ENCODE data around the gene ZNF132. TPM values are rescaled to one million over a fixed set of nuclear protein-coding genes. Genes with fewer than 3 reads are reported as not detected.

ZNF132 gene
- total and polyA plus RNA-seq, 9 of the 15 experiments (the other 6 are each of a cell fraction or from before 2014, with no cell fraction given): 0.03 to 0.42 (median 0.10) TPM; not detected in 5

DNA sequence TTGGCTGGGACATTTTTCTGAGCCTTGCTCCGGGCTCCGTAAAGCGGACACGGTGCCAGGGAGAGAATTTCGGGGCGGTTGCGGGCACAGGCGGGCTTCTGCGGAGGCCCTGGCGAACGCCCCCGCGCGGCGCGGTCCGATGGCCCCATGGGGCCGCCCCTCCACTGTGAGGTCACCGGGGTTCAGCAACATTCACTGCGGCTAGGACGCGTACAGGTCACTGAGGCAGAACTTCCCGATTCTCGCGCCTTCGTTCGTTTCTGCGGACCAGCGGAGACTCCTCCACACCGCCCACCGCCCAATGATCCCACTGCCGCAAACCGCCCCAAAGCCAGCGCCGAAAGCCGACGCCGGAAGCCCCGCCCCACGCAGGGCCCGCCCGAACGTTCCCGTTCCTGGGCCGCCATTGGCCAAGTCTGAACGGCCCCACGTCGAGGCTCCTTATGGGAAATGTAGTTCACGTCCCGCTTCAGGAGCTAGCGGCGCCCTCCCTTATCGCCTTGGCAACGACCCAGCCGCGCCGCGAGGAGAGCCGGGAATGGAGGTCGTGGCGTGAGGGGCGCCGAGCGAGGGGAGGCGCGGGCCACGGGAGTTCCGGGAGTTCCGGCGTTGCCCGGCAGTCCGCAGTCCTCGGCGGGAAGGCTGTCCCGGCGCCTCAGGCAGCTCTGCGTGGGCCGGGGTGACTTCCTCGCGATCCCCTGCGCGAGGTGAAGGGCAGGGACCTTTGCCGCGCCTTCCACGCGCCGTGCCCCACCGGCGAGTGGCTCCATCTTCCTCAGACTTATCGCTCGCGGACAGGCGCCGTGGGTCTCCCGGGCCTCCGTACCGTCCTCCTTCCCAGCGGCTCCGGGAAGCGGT, 31.6 kb downstream of the ZNF132 start, which contains the start of gene ZNF584 (continued):
- TF ChIP-seq ATF3 (IDR thresholded peaks at IDR 0.05): peak; percentile 53; the same call in 1 of the 2 replicates
- no peak for TF ChIP-seq ATF3 (CRISPR knock-in tag; conservative IDR thresholded peaks at IDR 0.05)
- peak; percentile 62; the same call in 1 of the 2 replicates for TF ChIP-seq PTBP1 (IDR thresholded peaks at IDR 0.05; ENCODE audit: low read depth, low read length)
- peak; percentile 97 for TF ChIP-seq CXXC5 (CRISPR knock-in tag; IDR thresholded peaks at IDR 0.05)
- TF ChIP-seq SOX6 (IDR thresholded peaks at IDR 0.05): 0 out of 2 replicates have a peak, but pooled peaks have one; percentile 9
- peak; percentile 97 for TF ChIP-seq SAFB (IDR thresholded peaks at IDR 0.05; ENCODE audit: borderline replicate concordance, low read depth, low read length)
- TF ChIP-seq FOXM1 (IDR thresholded peaks at IDR 0.05; ENCODE audit: low read depth): no peak
- TF ChIP-seq FOXM1 (CRISPR knock-in tag; IDR thresholded peaks at IDR 0.05; ENCODE audit: low read depth): peak; percentile 74; the same call in 1 of the 2 replicates
- no peak for TF ChIP-seq STAT5B (CRISPR knock-in tag; IDR thresholded peaks at IDR 0.05)
- TF ChIP-seq TCF15 (CRISPR knock-in tag; IDR thresholded peaks at IDR 0.05): no peak
- TF ChIP-seq CREBBP (IDR thresholded peaks at IDR 0.05; ENCODE audit: low read depth, low read length): no peak
- TF ChIP-seq TCFL5 (CRISPR knock-in tag; conservative IDR thresholded peaks at IDR 0.05): no peak
- TF ChIP-seq KLF16 (IDR thresholded peaks at IDR 0.05): peak; percentile 2; the same call in 1 of the 2 replicates
- TF ChIP-seq, protein P1, sequence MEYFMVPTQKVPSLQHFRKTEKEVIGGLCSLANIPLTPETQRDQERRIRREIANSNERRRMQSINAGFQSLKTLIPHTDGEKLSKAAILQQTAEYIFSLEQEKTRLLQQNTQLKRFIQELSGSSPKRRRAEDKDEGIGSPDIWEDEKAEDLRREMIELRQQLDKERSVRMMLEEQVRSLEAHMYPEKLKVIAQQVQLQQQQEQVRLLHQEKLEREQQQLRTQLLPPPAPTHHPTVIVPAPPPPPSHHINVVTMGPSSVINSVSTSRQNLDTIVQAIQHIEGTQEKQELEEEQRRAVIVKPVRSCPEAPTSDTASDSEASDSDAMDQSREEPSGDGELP (CRISPR knock-in tag; IDR thresholded peaks at IDR 0.05; ENCODE audit: borderline replicate concordance): peak; percentile 77; the same call in 1 of the 2 replicates
- TF ChIP-seq ZKSCAN8 (CRISPR knock-in tag; IDR thresholded peaks at IDR 0.05): no peak
- TF ChIP-seq CREM (IDR thresholded peaks at IDR 0.05; ENCODE audit: low read depth): peak; percentile 93
- peak; percentile 20; the same call in 1 of the 2 replicates for TF ChIP-seq DNMT1 (IDR thresholded peaks at IDR 0.05)
- no peak for TF ChIP-seq KLF13 (tag; IDR thresholded peaks at IDR 0.05; ENCODE audit: borderline replicate concordance, low read depth)
- TF ChIP-seq POLR2G (IDR thresholded peaks at IDR 0.05; ENCODE audit: low read depth, low read length): peak; percentile 93
- TF ChIP-seq, protein P2, sequence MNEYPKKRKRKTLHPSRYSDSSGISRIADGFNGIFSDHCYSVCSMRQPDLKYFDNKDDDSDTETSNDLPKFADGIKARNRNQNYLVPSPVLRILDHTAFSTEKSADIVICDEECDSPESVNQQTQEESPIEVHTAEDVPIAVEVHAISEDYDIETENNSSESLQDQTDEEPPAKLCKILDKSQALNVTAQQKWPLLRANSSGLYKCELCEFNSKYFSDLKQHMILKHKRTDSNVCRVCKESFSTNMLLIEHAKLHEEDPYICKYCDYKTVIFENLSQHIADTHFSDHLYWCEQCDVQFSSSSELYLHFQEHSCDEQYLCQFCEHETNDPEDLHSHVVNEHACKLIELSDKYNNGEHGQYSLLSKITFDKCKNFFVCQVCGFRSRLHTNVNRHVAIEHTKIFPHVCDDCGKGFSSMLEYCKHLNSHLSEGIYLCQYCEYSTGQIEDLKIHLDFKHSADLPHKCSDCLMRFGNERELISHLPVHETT (CRISPR knock-in tag; conservative IDR thresholded peaks at IDR 0.05 in 1 of 2, IDR thresholded peaks at IDR 0.05 in 1 of 2): peak in 1 of 2 experiments; percentile 87; a peak in 2 of 4 replicates
- no peak for TF ChIP-seq ZNF764 (CRISPR knock-in tag; IDR thresholded peaks at IDR 0.05; ENCODE audit: low read depth)
- TF ChIP-seq KDM1A (IDR thresholded peaks at IDR 0.05): no peak
- no peak for TF ChIP-seq NEUROD1 (IDR thresholded peaks at IDR 0.05; ENCODE audit: borderline replicate concordance, low read depth, low read length, partially characterized antibody)
- no peak for TF ChIP-seq MED1 (CRISPR knock-in tag; IDR thresholded peaks at IDR 0.05; ENCODE audit: borderline replicate concordance)
- no peak for TF ChIP-seq ZFPM2 (CRISPR knock-in tag; IDR thresholded peaks at IDR 0.05)

Measured in K562 (cell line).